ENCODE measurements around the gene SLC12A6. TPM values are rescaled to one million over a fixed set of nuclear protein-coding genes. Genes with fewer than 3 reads are reported as not detected.

The SLC12A6 gene
- total RNA-seq, 2 donors from 2014 or later, result 13.8 to 18.8 TPM

GRCh38 chr15:34301058-34301457, 36.5 kb downstream of the SLC12A6 start:
- no peak for TF ChIP-seq CTCF (IDR thresholded peaks at IDR 0.05)
- Histone ChIP-seq H3K4me3 (no peak overlapping the region), H3K9me3 (no peaks in the 10 kb centered on the region), H3K9ac (ENCODE audit: low read depth in 2 of 2, low read length in 2 of 2) (no peak overlapping the region), H3K27me3 (no peaks in the 10 kb centered on the region), H3K27ac (no peak overlapping the region), H3K36me3 (no peaks in the 10 kb centered on the region), H3K4me1 (no peaks in the 10 kb centered on the region)
- intact Hi-C loops (cut with DNase I), result no loop called here
- no peak for DNase-seq

GRCh38 chr15:34297059-34297458, 40.5 kb downstream of the SLC12A6 start:
- no peaks in the 10 kb centered on the region for H3K9me3 ChIP-seq
- intact Hi-C loops (cut with DNase I), result no loop called here

GRCh38 chr15:34292621-34293020, 45.0 kb downstream of the SLC12A6 start:
- TF ChIP-seq CTCF (IDR thresholded peaks at IDR 0.05), result no peak
- intact Hi-C loops (cut with DNase I), result no loop called here
- Histone ChIP-seq H3K36me3 (no peaks in the 10 kb centered on the region), H3K9me3 (no peaks in the 10 kb centered on the region), H3K4me3 (no peak overlapping the region), H3K4me1 (no peaks in the 10 kb centered on the region), H3K27me3 (no peaks in the 10 kb centered on the region), H3K9ac (ENCODE audit: low read depth in 2 of 2, low read length in 2 of 2) (no peak overlapping the region), H3K27ac (no peak overlapping the region)
- DNase-seq, result no peak

More at GRCh38 chr15:34297059-34297458, 40.5 kb downstream of the SLC12A6 start:
- DNase-seq, result no peak
- Histone ChIP-seq H3K36me3 (no peaks in the 10 kb centered on the region), H3K9ac (ENCODE audit: low read depth in 2 of 2, low read length in 2 of 2) (no peak overlapping the region), H3K4me1 (no peaks in the 10 kb centered on the region), H3K27me3 (no peaks in the 10 kb centered on the region), H3K4me3 (no peak overlapping the region), H3K27ac (no peak overlapping the region)
- no peak for TF ChIP-seq CTCF (IDR thresholded peaks at IDR 0.05)

DNA sequence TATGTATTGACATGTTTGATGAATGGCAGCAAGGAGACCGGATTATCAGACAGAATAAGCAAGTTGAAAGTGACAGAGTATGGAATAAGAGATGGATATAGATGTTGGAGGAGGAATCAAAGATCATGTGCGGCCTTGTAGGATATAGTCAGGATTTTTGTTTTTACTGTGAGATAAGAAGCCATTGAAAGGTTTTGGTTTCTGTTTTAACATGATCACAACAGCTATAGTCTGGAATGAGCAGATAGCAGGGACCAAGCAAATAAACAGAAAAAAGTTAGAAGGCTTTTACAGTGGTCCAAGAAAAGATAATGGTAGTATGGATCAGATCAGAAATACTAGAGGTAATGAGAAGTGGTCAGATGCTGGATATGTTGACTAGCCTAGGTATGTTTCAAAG, 52.6 kb downstream of the SLC12A6 start:
- no peak for TF ChIP-seq CTCF (IDR thresholded peaks at IDR 0.05)
- Histone ChIP-seq H3K9me3 (no peaks in the 10 kb centered on the region), H3K4me1 (no peaks in the 10 kb centered on the region), H3K36me3 (no peaks in the 10 kb centered on the region), H3K4me3 (no peak overlapping the region), H3K27ac (no peak overlapping the region), H3K27me3 (no peaks in the 10 kb centered on the region), H3K9ac (ENCODE audit: low read depth in 2 of 2, low read length in 2 of 2) (no peak overlapping the region)
- DNase-seq, result no peak
- intact Hi-C loops (cut with DNase I), result no loop called here

DNA sequence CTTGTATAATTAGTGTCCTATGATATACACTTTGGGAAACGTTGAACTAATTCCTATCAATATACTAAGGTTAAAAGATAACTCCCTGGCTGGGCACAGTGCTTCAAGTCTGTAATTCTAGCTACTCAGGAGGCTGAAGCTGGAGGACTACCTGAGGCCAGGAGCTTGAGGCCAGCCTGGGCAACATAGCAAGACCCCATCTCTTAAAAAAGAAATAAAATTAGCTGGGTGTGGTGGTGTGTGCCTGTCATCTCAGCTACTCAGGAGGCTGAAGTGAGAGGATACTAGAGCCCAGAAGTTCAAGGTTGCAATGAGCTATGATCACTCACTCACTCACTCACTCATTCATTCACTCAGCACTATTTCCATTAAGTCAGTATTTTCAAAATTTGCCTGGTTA, 55.2 kb downstream of the SLC12A6 start:
- H3K27me3 ChIP-seq, result no peaks in the 10 kb centered on the region

More for the DNA sequence above, 55.2 kb downstream of the SLC12A6 start:
- no peak overlapping the region for H3K4me3 ChIP-seq
- intact Hi-C loops (cut with DNase I), result no loop called here
- H3K9me3 ChIP-seq, result no peaks in the 10 kb centered on the region
- no peak overlapping the region for H3K9ac ChIP-seq (ENCODE audit: low read depth in 2 of 2, low read length in 2 of 2)
- no peaks in the 10 kb centered on the region for H3K36me3 ChIP-seq
- DNase-seq, result no peak
- no peak overlapping the region for H3K27ac ChIP-seq
- H3K4me1 ChIP-seq, result no peaks in the 10 kb centered on the region
- no peak for TF ChIP-seq CTCF (IDR thresholded peaks at IDR 0.05)

All from colonic mucosa (tissue), 4 donors.